Mononuclear cell (primary cell): ENCODE data around the gene OR4C15. TPM values are rescaled to one million over a fixed set of nuclear protein-coding genes. Genes with fewer than 3 reads are reported as not detected.

Experiments used
- H3K27me3 ChIP-seq: 2 replicates; pipeline ENCODE4 v1.6.0; 2011; ENCODE audit warnings: low read length, control low read depth; ENCODE audit not compliant: insufficient read depth
- H3K4me1 ChIP-seq: 2 replicates; pipeline ENCODE4 v1.5.1; 2011; ENCODE audit warnings: mild to moderate bottlenecking, low read length, control low read depth; ENCODE audit not compliant: insufficient read depth
- H3K4me3 ChIP-seq: 2 replicates; pipeline ENCODE4 v1.5.1; 2011; ENCODE audit warnings: mild to moderate bottlenecking, low read length, moderate library complexity
- H3K9me3 ChIP-seq: 2 replicates; pipeline ENCODE4 v1.5.1; 2011; ENCODE audit warnings: low read depth, mild to moderate bottlenecking, control low read depth, low read length
- total RNA-seq: library from RNA; depleted of rRNA; stranded (reverse); fragments of >200 nt; gene quantifications from one replicate; pipeline ENCODE4 v1.2.3, GENCODE V29; 2012

OR4C15 gene
- not detected for total RNA-seq

DNA sequence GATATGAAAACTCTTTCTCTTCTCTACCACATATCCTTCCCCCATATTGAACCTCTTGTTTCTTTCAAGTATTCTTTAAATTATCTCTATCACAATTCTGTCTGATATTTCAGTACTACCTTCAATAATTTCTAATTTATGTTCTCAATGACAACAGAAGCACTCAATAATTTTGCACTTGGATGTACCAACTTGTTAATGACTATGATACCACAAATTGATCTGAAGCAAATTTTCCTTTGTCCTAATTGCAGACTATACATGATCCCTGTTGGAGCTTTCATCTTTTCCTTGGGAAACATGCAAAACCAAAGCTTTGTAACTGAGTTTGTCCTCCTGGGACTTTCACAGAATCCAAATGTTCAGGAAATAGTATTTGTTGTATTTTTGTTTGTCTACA lies at the start of gene OR4C15:
Gene OR4C15, plus strand, starts transcription at position 301 of the 400 bp plus-strand sequence. Its CDS starts 0 bp downstream, at position 301.
- no peaks in the 10 kb centered on the region for H3K9me3 ChIP-seq
- no peak within 1 kb of the TSS for H3K4me3 ChIP-seq
- H3K4me1 ChIP-seq = no peaks in the 10 kb centered on the region
- no peaks in the 10 kb centered on the region for H3K27me3 ChIP-seq

DNA sequence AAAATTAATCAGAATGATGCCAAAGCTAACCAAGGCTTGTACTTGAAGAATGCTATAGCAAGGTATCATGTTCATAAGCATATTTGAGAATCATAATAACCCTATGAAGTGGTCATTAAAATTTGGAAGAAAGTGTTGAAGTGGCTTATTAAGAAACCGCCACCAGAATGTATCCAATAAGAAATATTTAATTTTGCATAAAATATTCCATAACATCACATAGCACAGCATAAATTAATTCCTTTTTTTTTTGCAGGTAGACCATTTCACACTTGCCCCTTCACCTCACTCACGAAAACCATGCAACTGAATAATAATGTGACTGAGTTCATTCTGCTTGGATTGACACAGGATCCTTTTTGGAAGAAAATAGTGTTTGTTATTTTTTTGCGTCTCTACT lies 17.6 kb downstream of the OR4C15 start, which contains the start of gene OR4C16:
Gene OR4C16, plus strand, starts transcription at position 301 of the 400 bp plus-strand sequence. Its CDS starts 0 bp downstream, at position 301.
- Histone ChIP-seq H3K9me3 (peaks cover 6% of the 10 kb centered on the region), H3K4me1 (no peaks in the 10 kb centered on the region), H3K4me3 (no peak within 1 kb of the TSS), H3K27me3 (no peaks in the 10 kb centered on the region)

DNA sequence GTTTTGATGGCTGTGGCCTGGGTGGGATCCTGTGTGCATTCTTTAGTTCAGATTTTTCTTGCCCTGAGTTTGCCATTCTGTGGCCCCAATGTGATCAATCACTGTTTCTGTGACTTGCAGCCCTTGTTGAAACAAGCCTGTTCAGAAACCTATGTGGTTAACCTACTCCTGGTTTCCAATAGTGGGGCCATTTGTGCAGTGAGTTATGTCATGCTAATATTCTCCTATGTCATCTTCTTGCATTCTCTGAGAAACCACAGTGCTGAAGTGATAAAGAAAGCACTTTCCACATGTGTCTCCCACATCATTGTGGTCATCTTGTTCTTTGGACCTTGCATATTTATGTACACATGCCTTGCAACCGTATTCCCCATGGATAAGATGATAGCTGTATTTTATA lies 18.3 kb downstream of the OR4C15 start:
- no peak overlapping the region for H3K4me3 ChIP-seq
- H3K4me1 ChIP-seq = no peaks in the 10 kb centered on the region
- no peaks in the 10 kb centered on the region for H3K27me3 ChIP-seq
- peaks cover 6% of the 10 kb centered on the region for H3K9me3 ChIP-seq

Other genes with a start within 250 kb of the OR4C15 start
- gene OR4A16, start 211.3 kb upstream of the OR4C15 start, total RNA-seq = not detected
- gene OR4A15, start 186.5 kb upstream of the OR4C15 start, total RNA-seq = not detected
- not detected for gene OR4C16, start 17.7 kb downstream of the OR4C15 start, total RNA-seq
- gene OR4C11, start 53.2 kb downstream of the OR4C15 start, total RNA-seq = not detected
- not detected for gene OR4P4, start 80.6 kb downstream of the OR4C15 start, total RNA-seq
- not detected for gene OR4S2, start 93.9 kb downstream of the OR4C15 start, total RNA-seq
- gene OR4C6, start 107.7 kb downstream of the OR4C15 start, total RNA-seq = 0.21 TPM
- gene OR5D13, start 219.0 kb downstream of the OR4C15 start, total RNA-seq = not detected
- gene OR5D14, start 241.1 kb downstream of the OR4C15 start, total RNA-seq = not detected